Small intestine (tissue), 7 donors: Measurements from ENCODE around the gene SUPT4H1. TPM values are rescaled to one million over a fixed set of nuclear protein-coding genes. Genes with fewer than 3 reads are reported as not detected.

ENCODE experiments used
- DNase-seq, 2 donors: peaks; one replicate each; pipeline versions ENCODE4 v3.0.0 to v3.0.0-alpha.2; 2013
- FAIRE-seq: peaks from 2 replicates; lab custom pipeline; 2012; peaks lifted over from hg19 to GRCh38; lab: Jason Lieb, UNC
- H3K27ac ChIP-seq, 3 donors: one replicate each; pipeline ENCODE4 v1.5.1; 2013; ENCODE audit warnings: low read length in 2 of 3, mild to moderate bottlenecking in 2 of 3, control low read depth in 1 of 3, inconsistent platforms in 1 of 3, low read depth in 1 of 3, moderate library complexity in 1 of 3
- H3K27me3 ChIP-seq, 3 donors: one replicate each; pipeline ENCODE4 v1.6.1; 2013; ENCODE audit warnings: low read length in 3 of 3, inconsistent platforms in 1 of 3; ENCODE audit not compliant: control insufficient read depth in 3 of 3, insufficient read depth in 3 of 3
- H3K36me3 ChIP-seq, 3 donors: one replicate each; pipeline ENCODE4 v1.6.1; 2013; ENCODE audit warnings: low read length in 3 of 3, inconsistent platforms in 1 of 3, low read depth in 1 of 3, mild to moderate bottlenecking in 1 of 3, moderate library complexity in 1 of 3; ENCODE audit not compliant: control insufficient read depth in 3 of 3, insufficient read depth in 2 of 3
- H3K4me1 ChIP-seq, 3 donors: one replicate each; pipeline ENCODE4 v1.6.1; 2013; ENCODE audit warnings: low read length in 2 of 3, inconsistent platforms in 1 of 3, low read depth in 1 of 3, mild to moderate bottlenecking in 1 of 3, moderate library complexity in 1 of 3; ENCODE audit not compliant: control insufficient read depth in 3 of 3, insufficient read depth in 2 of 3
- H3K4me3 ChIP-seq, 3 donors: one replicate each; pipeline ENCODE4 v1.5.1; 2013; ENCODE audit warnings: low read length in 3 of 3, control low read depth in 1 of 3, inconsistent platforms in 1 of 3, low read depth in 1 of 3, mild to moderate bottlenecking in 1 of 3, moderate library complexity in 1 of 3
- H3K9me3 ChIP-seq, 2 donors: one replicate each; pipeline ENCODE4 v1.6.1; 2013; ENCODE audit warnings: low read depth in 1 of 2, low read length in 1 of 2; ENCODE audit not compliant: control insufficient read depth in 2 of 2, insufficient read depth in 1 of 2
- WGBS, 3 donors: extraction: QIAGEN DNeasy Blood & Tissue Kit; methylation state at CpG; one replicate each; pipeline ENCODE4 v1.1.7; 2013; 5-methylcytosine and 5-hydroxymethylcytosine counted together
- polyA plus RNA-seq, 4 donors: library from polyadenylated mRNA; stranded (reverse) in 3 of 4; unstranded in 1 of 4; fragments of 200-250 nt in 3 of 4; fragments of 120-200 nt in 1 of 4; gene quantifications; one replicate each; pipeline versions ENCODE4 v1.2.1 to v1.2.3, GENCODE V29; 2013
- donor health status: healthy with polysubstance abuse.
- donor health status: control.
- donor health status: control.
- donor health status: Bipolar disorder and iron deficiency.
- donor health status: healthy.

The SUPT4H1 gene
- polyA plus RNA-seq, 4 donors, result 70.3 to 102 (median 79.7) TPM

DNA sequence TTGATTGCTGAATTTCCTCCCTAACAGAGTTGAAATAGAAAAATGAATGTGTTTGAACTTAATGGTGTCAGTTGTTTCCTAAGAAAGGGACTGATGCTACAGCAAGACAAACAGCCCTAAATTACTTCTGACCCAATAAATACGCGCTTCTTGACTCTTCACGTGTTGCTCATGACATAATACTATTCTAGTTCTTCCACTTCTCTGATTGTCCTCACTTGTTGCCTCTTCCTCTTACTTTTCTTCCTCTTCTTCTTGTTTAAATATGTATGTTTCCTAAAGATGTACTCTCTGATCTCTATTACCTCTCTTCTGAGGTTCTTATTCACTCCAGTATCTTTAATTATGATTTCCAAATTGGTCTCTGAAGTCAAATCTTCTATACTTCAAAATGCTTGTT, 32.9 kb upstream of the SUPT4H1 start:
- 24 to 55% (median 42%) methylated on average over 3 of the region's 3 CpGs for WGBS, 3 donors
- Histone ChIP-seq H3K4me1 (peaks cover 13 to 77% (median 14%) of the 10 kb centered on the region in 3 donors), H3K9me3 (no peaks in the 10 kb centered on the region), H3K36me3 (peaks cover 0 to 8% (median 0%) of the 10 kb centered on the region in 3 donors), H3K27ac (no peak overlapping the region), H3K27me3 (no peaks in the 10 kb centered on the region), H3K4me3 (no peak overlapping the region)
- no peak for DNase-seq
- no peak for FAIRE-seq

DNA sequence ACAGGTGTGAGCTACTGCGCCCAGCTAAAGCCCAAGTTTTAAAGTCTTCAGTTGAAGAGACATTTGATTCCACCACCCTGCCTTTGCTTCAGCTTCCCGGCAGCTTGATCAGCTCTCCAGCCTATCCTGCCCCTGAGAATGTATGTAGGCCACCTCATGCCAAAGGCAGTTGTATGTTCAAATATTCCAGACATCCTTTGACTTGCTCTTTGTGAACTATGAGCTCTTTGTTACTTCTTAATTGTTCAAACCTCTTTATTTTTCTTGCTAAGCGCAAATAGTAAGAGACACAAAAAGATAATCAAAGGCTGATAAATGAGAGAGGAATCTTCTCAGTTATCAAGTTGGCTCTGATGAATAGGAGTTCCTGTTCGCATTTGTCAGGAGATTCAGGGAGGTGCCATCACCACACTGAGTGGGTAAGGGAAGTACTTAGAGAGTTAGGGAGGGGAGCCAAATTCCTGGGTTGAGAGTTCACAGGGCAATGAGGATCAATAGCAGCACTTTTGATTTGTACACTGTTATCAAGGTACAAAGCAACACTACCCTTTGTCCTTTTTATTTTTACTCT, 32.0 kb upstream of the SUPT4H1 start:
- peak overlapping the region in 2 of 3 donors; percentile 11 to 13 for H3K27ac ChIP-seq
- peak in 1 of 2 donors; percentile 77 for DNase-seq
- no peak overlapping the region for H3K4me3 ChIP-seq
- no peaks in the 10 kb centered on the region for H3K27me3 ChIP-seq
- H3K9me3 ChIP-seq, result no peaks in the 10 kb centered on the region
- peaks cover 13 to 78% (median 16%) of the 10 kb centered on the region in 3 donors for H3K4me1 ChIP-seq
- peaks cover 0 to 8% (median 0%) of the 10 kb centered on the region in 3 donors for H3K36me3 ChIP-seq
- FAIRE-seq, result no peak
- 25 to 66% (median 54%) methylated on average over 4 of the region's 4 CpGs for WGBS, 3 donors

DNA sequence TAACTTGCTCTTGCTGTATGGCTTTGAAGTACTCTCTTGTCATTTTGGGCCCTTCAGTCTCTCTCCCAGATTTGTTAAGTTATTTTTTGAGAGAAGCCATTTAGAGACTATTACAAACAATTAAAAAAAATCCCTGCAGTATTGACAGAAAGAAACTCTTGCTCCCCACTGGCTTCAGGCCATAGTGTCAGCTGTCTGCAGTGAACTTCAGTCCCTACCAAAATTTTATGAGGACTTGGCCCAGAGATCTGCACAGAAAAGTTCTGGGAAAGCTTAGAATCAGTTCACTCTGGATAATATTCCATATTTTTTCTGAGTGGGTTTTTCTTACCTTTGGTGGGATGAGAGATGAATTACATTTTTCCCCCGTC, 30.9 kb upstream of the SUPT4H1 start:
- no peak for FAIRE-seq
- Histone ChIP-seq H3K36me3 (peaks cover 0 to 8% (median 0%) of the 10 kb centered on the region in 3 donors), H3K27me3 (no peaks in the 10 kb centered on the region), H3K9me3 (no peaks in the 10 kb centered on the region), H3K4me1 (peaks cover 10 to 78% (median 16%) of the 10 kb centered on the region in 3 donors), H3K27ac (peak overlapping the region in 2 of 3 donors; percentile 63 to 81), H3K4me3 (no peak overlapping the region)
- DNase-seq, result peak in 1 of 2 donors; percentile 32
- 70 to 75% (median 71%) methylated on average over 1 of the region's 1 CpG for WGBS, 3 donors

DNA sequence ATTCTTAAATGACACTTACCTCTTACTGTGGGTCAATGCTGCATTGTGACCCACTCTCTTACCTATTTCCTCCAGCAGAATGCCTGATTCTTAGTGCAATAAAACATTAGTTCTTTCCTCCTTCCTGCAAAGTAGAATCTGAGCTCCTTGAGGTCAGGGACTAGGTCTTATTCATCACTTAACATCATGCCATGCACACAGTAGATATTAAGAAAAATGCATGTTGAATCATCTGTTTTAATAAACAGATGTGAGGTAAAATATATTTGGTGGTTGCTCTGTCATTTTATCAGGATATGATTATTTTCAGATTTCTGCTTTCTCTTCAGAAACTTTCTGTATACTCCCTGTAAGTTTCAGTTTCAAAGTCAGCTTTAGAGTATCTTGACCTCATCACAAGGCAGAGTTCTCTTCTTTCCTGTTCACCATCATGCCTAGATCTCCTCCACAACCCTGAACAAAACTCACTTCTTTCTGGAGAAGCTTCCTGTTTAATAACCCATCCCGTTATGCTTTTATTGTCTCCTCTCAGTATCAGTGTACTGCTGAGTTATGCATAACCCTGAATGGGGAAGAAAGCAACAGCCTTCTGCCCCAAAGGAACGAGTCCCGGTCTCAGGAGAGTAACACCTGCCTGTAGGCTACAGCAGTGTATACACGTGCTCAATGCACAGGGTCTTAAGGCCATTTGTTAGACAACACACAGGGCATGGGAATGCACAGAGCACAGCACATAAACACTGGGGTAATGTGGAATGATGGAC, 30.3 kb upstream of the SUPT4H1 start:
- H3K36me3 ChIP-seq, result peaks cover 0 to 8% (median 0%) of the 10 kb centered on the region in 3 donors
- no peaks in the 10 kb centered on the region for H3K27me3 ChIP-seq
- H3K27ac ChIP-seq, result peak overlapping the region in 2 of 3 donors; percentile 63 to 81
- DNase-seq (peak; percentile 48 to 53), FAIRE-seq (no peak)
- H3K9me3 ChIP-seq, result no peaks in the 10 kb centered on the region
- H3K4me1 ChIP-seq, result peaks cover 11 to 78% (median 16%) of the 10 kb centered on the region in 3 donors
- no peak overlapping the region for H3K4me3 ChIP-seq
- WGBS, 3 donors, result 8 to 20% (median 16%) methylated on average over 4 of the region's 4 CpGs

DNA sequence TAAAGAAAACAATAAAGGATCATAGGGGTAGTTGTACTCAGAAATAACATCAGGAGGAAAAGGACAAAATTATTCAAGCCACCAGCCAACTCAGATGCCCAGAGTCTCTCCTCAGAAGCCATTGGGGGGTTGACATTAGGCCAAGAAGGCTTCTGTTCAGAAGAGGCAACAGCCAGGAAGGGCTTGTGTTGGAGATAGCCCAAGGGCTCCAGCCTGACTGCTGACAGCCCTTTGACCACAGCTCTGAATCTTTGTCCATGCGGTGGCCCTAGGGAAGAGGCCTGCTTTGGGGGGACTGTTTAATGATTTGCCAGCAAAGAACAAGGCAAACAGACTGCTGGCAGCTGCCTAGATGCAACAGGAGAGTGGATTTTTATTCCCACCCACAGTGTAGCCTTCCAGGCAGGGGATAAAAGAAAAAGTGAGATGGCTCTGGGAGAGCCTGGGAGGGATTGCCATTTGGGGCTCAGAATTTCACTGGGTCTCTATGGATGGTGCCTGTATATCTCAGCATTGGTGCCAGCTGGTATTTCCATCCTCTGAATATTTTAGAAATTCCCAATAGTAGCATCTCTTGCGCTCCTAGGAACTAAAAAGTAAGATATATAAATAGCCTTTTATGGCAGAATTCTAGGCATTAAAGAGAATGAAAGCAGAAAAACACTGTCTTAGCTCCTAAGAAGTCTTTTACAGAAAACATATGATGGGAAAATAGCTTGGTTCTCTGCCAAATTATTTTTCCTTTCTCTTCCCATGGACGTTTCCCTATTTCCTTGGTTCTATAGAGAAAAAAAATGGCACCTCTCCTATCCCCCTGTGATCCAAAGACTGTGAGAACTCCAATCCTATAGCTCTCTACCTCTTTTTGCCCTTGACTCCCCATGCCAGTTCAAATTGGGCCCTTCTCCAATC, 29.4 kb upstream of the SUPT4H1 start:
- WGBS, 3 donors, result 26 to 43% (median 29%) methylated on average over 3 of the region's 3 CpGs
- Histone ChIP-seq H3K27me3 (no peaks in the 10 kb centered on the region), H3K4me3 (no peak overlapping the region), H3K27ac (peak overlapping the region; percentile 2 to 81 (median 55)), H3K36me3 (peaks cover 0 to 8% (median 0%) of the 10 kb centered on the region in 3 donors), H3K4me1 (peaks cover 10 to 87% (median 16%) of the 10 kb centered on the region in 3 donors), H3K9me3 (no peaks in the 10 kb centered on the region)
- no peak for FAIRE-seq
- DNase-seq, result peak; percentile 21 to 89

DNA sequence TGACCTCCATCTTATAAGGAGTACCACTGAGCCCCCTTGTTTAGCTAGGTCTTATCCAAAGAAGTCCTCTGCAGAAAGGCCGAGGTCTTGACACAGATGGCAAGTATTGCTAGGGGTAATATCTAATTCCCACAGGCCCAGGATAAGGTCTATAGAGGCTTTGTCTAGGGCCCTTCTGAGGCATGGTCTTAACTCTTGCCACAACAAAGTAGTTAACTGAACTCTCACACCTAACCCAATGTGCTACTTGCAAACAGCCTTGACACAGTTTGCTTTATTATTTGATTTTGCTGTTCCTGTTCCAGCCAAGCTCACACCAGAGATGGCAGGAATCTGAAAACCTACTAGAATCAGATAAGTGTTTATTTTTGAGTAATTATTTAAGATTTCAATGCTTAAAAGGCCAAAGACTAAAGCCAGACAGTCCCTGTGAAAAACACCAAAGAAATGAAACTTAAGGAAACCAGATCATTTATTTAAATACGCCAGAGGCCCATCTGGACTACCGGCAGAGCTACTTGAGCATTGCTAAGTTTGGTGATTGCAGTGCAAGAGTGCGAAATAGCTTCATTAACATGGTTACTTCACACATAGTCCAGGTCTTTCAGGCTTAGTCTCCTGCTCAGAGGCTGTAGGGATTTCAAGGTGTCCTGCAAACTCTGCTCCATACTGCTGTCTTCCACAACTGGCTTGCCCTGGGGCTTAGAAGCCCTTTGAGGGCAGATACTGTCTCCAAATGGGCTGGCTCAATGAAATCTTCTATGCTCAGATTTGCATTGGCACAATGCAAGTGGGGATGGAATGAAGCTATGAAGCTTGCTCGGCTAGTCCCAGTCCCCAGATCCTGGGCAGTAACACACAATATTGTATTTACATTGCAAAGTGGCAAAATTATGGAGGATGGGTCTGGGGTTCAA, 28.5 kb upstream of the SUPT4H1 start:
- Histone ChIP-seq H3K27ac (peak overlapping the region in 2 of 3 donors; percentile 32 to 81), H3K27me3 (no peaks in the 10 kb centered on the region), H3K4me1 (peaks cover 15 to 94% (median 18%) of the 10 kb centered on the region in 3 donors), H3K9me3 (no peaks in the 10 kb centered on the region), H3K36me3 (peaks cover 0 to 2% (median 0%) of the 10 kb centered on the region in 3 donors), H3K4me3 (no peak overlapping the region)
- no peak for DNase-seq
- 57 to 68% (median 62%) methylated on average over 5 of the region's 5 CpGs for WGBS, 3 donors
- no peak for FAIRE-seq

DNA sequence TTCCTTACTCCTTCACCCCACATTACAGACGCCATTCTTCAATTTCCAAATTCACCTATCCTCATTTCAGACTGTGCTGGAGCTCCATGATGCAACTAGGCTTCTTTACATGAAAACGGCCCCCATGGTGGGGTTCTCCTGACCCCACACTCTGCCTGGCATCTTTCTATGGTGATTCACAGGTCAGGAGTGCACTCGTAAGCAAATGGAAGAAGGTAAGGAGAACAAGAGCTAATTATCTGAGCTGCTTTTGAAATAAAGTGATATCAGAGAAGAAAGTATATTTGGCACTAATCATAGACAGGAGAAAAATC, 27.5 kb upstream of the SUPT4H1 start:
- no peak for FAIRE-seq
- 36 to 59% (median 48%) methylated on average over 3 of the region's 3 CpGs for WGBS, 3 donors
- Histone ChIP-seq H3K4me1 (peaks cover 16 to 96% (median 18%) of the 10 kb centered on the region in 3 donors), H3K4me3 (no peak overlapping the region), H3K9me3 (no peaks in the 10 kb centered on the region), H3K27me3 (no peaks in the 10 kb centered on the region), H3K27ac (no peak overlapping the region), H3K36me3 (peaks cover 0 to 2% (median 0%) of the 10 kb centered on the region in 3 donors)
- no peak for DNase-seq
